ENCODE results near the gene PEAK3. TPM values are rescaled to one million over a fixed set of nuclear protein-coding genes. Genes with fewer than 3 reads are reported as not detected.

Gene PEAK3
- total RNA-seq, 2 experiments from 2014 or later: 0.54 TPM; not detected in 1

DNA sequence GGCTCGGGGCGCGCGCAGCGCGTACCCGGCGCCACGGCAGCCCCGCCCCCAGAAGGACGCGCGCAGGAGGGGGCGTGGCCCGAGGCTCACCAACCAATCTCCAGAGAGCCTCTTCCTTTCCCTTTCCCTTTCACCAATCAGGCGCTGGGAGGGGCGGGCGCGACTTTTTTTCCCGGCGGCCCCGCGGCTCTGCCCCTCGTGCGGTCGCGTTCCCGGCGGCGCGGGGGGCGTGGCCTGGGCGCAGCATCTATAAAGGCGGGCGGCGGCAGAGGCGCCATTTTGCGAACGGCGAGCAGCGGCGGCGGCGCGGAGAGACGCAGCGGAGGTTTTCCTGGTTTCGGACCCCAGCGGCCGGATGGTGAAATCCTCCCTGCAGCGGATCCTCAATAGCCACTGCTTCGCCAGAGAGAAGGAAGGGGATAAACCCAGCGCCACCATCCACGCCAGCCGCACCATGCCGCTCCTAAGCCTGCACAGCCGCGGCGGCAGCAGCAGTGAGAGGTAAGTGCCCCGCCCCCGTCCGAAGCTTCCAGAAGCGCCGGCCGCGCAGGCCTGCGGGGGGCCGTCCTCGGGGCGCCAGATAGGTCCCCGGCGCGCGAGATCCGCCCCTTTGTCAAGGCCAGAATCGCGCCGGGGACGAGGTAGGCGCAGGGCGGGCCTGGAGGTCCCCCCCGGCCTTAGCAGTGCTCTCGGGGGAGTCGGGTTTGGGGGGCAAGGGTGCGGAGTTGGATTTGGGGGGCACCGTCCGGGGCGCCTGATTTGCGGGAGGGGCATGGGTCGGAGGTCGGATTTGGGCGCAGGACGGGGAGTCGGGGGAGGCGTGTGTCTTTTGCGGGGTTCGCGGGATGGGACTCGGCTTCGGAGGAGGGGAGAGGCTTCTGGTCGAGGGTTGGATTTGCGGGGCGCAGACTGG, 12.5 kb downstream of the PEAK3 start:
- Mint-ChIP-seq H3K9me3 (ENCODE audit: low read depth) (no peaks in the 10 kb centered on the region), H3K4me3 (peak overlapping the region; percentile 90), H3K4me1 (peaks cover 39% of the 10 kb centered on the region), H3K36me3 (peaks cover 25% of the 10 kb centered on the region), H3K27ac (peak overlapping the region; percentile 94), H3K27me3 (no peaks in the 10 kb centered on the region)
- peak; percentile 77 for ATAC-seq
- DNase-seq: peak; percentile 99
- CTCF ChIA-PET: interaction anchor here (1.6 to 6.1 kb wide), 3 partner anchors 9 to 34 kb away, joined by 4 to 58 read pairs (median 30); partner anchors contain the start of gene SF3A2

DNA sequence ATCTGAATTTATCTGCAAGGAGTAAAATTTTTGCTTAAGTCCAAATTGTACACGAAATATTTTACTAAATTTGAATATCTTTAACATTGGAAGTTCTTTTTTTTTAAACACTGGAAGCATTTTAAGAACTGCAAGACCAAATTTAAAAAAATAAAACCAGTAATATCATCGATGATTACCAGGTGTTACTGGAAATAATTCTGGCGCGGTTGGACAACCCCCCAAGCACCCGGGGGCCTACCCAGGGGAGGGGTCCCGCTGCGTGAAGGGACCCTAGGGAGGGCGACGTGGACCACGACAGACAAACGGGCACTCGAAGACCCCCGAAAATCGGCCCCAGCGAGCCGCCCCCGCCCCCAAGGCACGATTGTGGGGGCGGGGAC, 13.1 kb downstream of the PEAK3 start:
- Mint-ChIP-seq H3K27ac (peak overlapping the region; percentile 94), H3K27me3 (no peaks in the 10 kb centered on the region), H3K36me3 (peaks cover 21% of the 10 kb centered on the region), H3K4me1 (peaks cover 33% of the 10 kb centered on the region), H3K9me3 (ENCODE audit: low read depth) (no peaks in the 10 kb centered on the region), H3K4me3 (peak overlapping the region; percentile 90)
- ATAC-seq: no peak
- CTCF ChIA-PET: interaction anchor here (1.3 to 2.4 kb wide), 2 partner anchors 9 to 11 kb away, joined by 3 to 9 read pairs; no protein-coding TSS in a partner anchor
- no peak for DNase-seq

DNA sequence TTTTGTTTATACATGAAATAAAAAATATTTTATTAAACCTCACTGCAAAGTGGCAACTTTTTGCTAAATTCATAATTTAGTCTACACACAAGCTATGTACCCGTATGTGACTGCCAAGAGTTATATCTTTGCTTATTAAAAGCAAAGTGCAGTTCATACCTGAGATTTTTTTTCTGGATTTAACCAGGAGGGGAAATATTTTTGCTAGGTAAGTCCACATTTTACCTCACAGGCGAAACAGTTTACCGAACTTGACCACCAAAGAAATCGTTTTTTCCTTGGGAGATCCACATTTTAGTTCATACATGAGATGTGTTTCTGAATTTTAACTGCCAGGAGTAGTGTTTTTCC, 13.5 kb downstream of the PEAK3 start:
- Mint-ChIP-seq H3K27ac (peak overlapping the region; percentile 94), H3K36me3 (peaks cover 19% of the 10 kb centered on the region), H3K27me3 (no peaks in the 10 kb centered on the region), H3K4me3 (peak overlapping the region; percentile 90), H3K9me3 (ENCODE audit: low read depth) (no peaks in the 10 kb centered on the region), H3K4me1 (peaks cover 29% of the 10 kb centered on the region)
- CTCF ChIA-PET: interaction anchor here (1.3 to 2.4 kb wide), 2 partner anchors 9 to 10 kb away, joined by 3 to 9 read pairs; no protein-coding TSS in a partner anchor
- no peak for DNase-seq
- ATAC-seq: no peak

DNA sequence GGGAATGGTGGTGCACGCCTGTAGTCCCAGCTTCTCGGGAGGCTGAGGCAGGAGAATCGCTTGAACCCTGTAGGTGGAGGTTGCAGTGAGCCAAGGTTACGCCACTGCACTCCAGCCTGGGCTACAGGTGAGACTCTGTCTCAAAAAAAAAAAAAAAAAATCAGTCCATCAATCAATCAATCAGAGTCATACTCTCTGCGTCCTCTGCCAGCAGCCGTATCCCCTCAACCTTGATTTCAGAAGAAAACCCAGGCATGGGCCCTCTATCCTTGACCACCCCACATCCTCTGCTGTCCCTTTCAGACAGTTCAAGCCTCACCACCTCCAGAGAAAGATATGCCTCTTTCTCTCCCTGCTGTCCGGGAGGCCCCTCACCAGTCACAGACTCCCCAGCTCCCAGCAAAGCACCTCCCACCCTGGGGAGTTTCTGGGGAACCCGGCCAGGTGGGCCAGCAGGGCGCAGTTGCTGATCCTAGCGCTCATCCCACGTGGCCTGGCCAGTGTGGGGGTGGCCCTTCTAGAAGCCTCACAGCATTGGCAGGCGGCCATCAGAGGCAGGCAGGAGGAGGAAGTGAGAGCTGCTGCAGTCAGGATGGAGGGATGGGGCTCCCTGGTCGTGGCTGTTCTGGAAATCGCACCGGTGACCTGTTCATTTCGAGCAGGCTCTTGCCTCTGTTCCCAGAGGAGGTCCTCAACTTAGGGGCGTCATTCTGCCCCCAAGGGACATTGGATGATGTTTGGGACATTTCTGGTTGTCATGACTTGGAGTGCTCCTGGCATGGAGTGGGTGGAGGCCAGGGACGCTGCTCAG, 15.6 kb downstream of the PEAK3 start:
- no peak overlapping the region for H3K27ac Mint-ChIP-seq
- peaks cover 17% of the 10 kb centered on the region for H3K4me1 Mint-ChIP-seq
- DNase-seq (no peak), ATAC-seq (no peak)
- no peaks in the 10 kb centered on the region for H3K9me3 Mint-ChIP-seq (ENCODE audit: low read depth)
- peaks cover 5% of the 10 kb centered on the region for H3K36me3 Mint-ChIP-seq
- no peak overlapping the region for H3K4me3 Mint-ChIP-seq
- CTCF ChIA-PET: interaction anchor here (1.0 to 2.4 kb wide), 2 partner anchors 8 to 50 kb away, joined by 3 to 9 read pairs; no protein-coding TSS in a partner anchor
- no peaks in the 10 kb centered on the region for H3K27me3 Mint-ChIP-seq

DNA sequence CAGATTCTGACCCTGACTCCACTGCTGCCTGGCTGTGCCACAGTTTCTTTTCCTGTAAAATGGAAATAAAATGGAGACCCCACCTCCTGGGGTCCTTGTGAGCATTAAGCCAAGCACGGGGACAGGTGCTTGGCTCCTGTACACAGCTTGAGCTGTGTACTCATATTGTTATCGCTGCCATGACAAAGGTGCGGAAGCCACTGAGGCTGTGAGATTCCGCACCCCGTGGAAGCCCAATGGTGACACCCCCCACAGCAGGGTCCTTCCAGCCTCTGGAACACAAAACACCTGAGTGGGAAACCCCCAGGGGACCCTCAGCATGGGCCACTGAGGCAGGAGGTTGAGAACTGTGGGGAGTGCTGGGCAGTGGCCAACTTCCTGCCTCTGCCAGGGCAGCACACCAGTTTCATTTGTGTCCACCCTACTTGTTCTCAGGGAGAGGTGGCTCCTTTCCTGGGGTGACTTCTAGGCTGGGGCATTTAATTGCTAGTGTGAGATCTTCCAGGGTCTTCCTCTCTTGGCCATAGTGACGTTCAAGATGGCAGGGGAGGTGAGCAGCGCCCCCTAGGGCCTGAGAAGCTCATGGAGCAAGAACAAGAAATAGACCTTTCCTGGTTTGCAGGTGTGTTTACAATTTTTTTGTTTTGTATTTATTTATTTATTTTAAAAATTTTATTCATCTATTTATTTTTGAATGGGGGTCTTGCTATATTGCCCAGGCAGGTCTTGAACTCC, 20.4 kb downstream of the PEAK3 start:
- Mint-ChIP-seq H3K27ac (no peak overlapping the region), H3K27me3 (no peaks in the 10 kb centered on the region), H3K4me1 (peaks cover 33% of the 10 kb centered on the region), H3K4me3 (no peak overlapping the region), H3K36me3 (no peaks in the 10 kb centered on the region), H3K9me3 (ENCODE audit: low read depth) (no peaks in the 10 kb centered on the region)
- CTCF ChIA-PET: interaction anchor here (0.8 to 4.3 kb wide), 17 partner anchors 8 to 364 kb away, joined by 3 to 68 read pairs (median 3); partner anchors contain the start of genes AMH, PLEKHJ1 and SF3A2
- peak; percentile 43 for ATAC-seq
- DNase-seq: peak; percentile 83

DNA sequence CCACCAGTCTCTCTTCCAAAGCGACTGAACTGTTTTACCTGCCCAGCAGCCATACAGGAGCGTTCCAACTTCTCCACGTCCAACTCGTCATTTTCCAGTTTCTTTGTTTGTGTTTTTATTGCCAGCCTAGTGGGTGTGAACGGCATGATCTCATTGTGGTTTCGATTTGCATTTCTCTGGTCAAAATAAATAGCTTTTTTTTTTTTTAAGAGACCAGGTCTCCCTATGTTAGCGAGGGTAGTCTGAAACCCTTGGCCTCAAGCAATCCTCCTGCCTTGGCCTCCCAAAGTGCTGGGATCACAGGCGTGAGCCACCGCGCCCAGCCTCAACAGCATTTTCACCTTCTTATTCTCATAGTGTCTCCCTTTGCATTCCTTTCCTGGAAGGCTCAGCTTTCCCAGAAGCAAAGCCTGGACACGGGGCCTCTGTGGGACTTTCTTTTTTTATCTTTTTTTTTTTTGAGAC, 21.6 kb downstream of the PEAK3 start:
- H3K4me1 Mint-ChIP-seq: peaks cover 28% of the 10 kb centered on the region
- CTCF ChIA-PET: interaction anchor here (0.8 to 4.3 kb wide), 11 partner anchors 8 to 67 kb away, joined by 3 to 68 read pairs (median 4); partner anchors contain the start of genes PLEKHJ1 and SF3A2
- H3K4me3 Mint-ChIP-seq: peak overlapping the region; percentile 5
- ATAC-seq: peak; percentile 43
- no peak for DNase-seq
- H3K9me3 Mint-ChIP-seq (ENCODE audit: low read depth): no peaks in the 10 kb centered on the region
- H3K36me3 Mint-ChIP-seq: no peaks in the 10 kb centered on the region
- peak overlapping the region; percentile 73 for H3K27ac Mint-ChIP-seq
- no peaks in the 10 kb centered on the region for H3K27me3 Mint-ChIP-seq

DNA sequence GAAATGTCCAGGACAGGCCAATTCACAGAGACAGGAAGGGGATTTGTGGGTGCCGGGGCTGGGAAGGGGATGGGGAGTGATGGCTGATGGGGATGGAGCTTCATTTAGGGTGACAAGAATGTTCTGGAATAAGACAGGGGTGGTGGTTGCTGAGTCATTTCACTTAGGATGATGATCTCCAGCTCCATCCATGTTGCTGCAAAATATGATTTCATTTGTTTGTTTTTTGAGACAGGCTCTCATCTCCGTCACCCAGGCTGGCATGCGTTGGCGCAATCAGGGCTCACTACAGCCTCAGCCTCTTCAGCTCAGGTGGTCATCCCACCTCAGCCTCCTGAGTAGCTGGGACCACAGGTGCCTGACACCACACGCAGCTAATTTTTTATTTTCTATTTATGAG, 22.6 kb downstream of the PEAK3 start:
- Mint-ChIP-seq H3K4me1 (peaks cover 28% of the 10 kb centered on the region), H3K36me3 (no peaks in the 10 kb centered on the region), H3K4me3 (no peak overlapping the region), H3K27ac (no peak overlapping the region), H3K9me3 (ENCODE audit: low read depth) (no peaks in the 10 kb centered on the region), H3K27me3 (peaks cover under 1% of the 10 kb centered on the region)
- ATAC-seq: no peak
- no peak for DNase-seq
- CTCF ChIA-PET: interaction anchor here (1.3 to 4.3 kb wide), 6 partner anchors 9 to 56 kb away, joined by 3 to 68 read pairs (median 10); partner anchors contain the start of genes PLEKHJ1 and SF3A2

DNA sequence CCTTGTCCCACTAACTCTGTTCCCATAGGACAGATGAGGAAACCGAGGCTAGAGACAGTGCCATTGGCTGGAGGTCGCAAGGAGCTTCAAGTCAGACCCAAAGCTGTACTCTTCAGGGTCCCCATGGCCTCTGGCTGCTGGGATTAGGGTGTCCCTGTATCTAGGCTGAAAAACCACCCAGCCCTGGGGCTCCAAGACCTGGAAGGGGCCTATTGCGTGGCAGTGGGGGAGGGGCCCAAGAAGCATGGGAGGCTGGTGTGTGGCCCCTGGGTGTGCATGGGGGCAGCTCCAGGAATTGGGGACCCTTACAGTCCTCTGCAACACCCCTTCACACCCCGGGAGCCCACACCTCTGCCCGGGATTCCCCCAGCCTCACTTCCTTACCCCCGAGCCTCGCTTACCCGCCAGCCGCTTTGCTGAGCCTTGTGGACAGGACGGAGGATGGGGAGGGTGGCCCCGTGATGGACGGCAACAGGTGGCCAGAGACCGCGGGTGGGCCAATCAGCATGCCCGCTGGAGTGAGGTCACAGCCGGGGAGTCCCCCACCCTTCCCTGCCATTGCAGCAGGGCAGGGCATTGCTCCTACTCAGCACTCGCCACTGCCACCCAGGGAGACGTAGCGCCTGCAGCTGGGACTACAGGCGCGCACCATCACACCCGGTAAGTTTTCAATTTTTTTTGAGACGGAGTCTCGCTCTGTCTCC, 25.8 kb downstream of the PEAK3 start, which contains the start of gene JSRP1:
JSRP1 (minus strand) TSS at position 436 of the 704 bp plus-strand sequence. CDS start 1,103 bp downstream, outside the sequence.
- Mint-ChIP-seq H3K4me3 (no peak within 1 kb of the TSS), H3K36me3 (no peaks in the 10 kb centered on the region), H3K27ac (no peak within 1 kb of the TSS), H3K4me1 (peaks cover 31% of the 10 kb centered on the region), H3K9me3 (ENCODE audit: low read depth) (no peaks in the 10 kb centered on the region), H3K27me3 (peaks cover 24% of the 10 kb centered on the region)
- no peak for ATAC-seq
- CTCF ChIA-PET: interaction anchor here (0.8 to 1.0 kb wide), 2 partner anchors 16 to 138 kb away, joined by 3 to 4 read pairs; no protein-coding TSS in a partner anchor
- DNase-seq: no peak

DNA sequence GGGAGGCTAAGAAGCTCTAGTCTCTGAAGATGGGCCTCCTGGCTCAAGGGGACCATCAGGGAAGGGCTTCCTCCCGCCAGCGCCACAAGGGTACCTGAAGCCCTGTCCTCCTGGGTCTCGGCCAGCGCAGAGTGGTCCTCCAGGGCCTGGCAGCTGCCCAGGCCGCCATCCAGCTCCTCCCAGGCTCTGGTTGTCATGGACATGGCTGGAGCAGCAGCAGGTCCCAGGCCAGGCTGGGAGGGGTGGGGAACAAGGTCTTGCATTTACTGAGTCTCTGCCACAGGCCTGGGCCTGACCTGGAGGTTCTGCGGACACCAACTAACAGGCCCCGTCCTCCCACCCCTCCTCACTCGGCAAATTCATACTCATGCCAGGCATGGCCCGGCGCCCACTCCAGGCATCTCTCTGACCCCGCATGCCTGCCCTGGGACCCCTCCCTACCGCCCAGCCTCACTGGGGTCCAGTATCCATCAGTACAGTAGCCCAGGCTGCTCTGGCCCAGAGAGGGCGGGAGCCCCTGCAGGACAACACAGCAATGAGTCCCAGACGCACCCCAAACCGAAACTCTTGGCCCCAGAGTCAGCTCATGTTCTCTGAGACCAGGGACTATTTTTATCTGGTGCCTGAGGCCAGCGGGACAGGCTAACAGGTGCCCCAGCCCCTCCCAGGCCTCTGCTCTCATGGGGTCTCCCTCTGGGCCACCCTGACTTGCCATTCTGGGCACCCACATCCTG, 26.7 kb downstream of the PEAK3 start:
- Mint-ChIP-seq H3K9me3 (ENCODE audit: low read depth) (no peaks in the 10 kb centered on the region), H3K4me3 (no peak overlapping the region), H3K4me1 (peaks cover 27% of the 10 kb centered on the region), H3K27me3 (peaks cover 24% of the 10 kb centered on the region), H3K36me3 (no peaks in the 10 kb centered on the region), H3K27ac (no peak overlapping the region)
- CTCF ChIA-PET: interaction anchor here (0.8 to 1.0 kb wide), 2 partner anchors 15 to 139 kb away, joined by 3 to 4 read pairs; no protein-coding TSS in a partner anchor
- DNase-seq (no peak), ATAC-seq (no peak)

DNA sequence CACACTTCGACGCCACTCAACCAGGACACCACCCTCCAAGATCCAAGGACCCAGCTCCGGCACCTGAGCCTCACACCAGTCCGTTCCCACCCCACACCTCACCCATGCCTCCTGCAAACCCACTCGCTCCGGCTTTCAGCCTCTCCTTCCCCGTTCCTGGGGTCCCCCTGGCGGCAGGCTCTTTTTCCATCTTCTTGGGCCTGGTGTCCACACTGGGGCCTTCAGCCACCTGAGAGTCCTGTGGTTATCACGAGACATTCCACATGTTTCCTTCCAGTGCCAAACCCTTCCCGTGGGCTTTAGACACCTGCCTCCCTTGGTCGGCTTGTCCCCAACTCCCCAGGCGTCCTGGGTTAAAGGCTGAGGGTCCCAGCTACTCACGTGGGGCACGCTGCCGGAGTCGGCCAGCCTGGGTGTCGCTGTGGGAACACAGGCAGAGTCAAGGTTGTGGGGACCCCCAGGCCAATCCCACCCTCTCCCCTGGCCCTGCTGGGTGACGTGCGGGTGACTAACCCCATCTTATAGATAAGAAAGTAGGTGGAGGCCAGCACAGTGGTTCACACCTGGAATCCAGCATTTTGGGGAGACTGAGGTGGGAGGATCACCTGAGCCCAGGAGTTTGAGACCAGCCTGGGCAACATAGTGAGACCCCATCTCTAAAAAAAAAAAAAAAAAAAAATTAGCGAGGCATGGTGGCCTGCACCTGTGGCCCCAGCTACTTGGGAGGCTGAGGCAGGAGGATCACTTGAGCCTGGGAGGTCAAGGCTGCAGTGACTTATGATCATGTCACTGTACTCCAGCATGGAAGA, 27.7 kb downstream of the PEAK3 start:
- Mint-ChIP-seq H3K27me3 (peaks cover 24% of the 10 kb centered on the region), H3K27ac (no peak overlapping the region), H3K36me3 (no peaks in the 10 kb centered on the region), H3K9me3 (ENCODE audit: low read depth) (no peaks in the 10 kb centered on the region), H3K4me1 (peaks cover 22% of the 10 kb centered on the region), H3K4me3 (no peak overlapping the region)
- ATAC-seq (no peak), DNase-seq (no peak)
- CTCF ChIA-PET: interaction anchor here (1.2 to 5.5 kb wide), 5 partner anchors 8 to 19 kb away, joined by 4 to 39 read pairs (median 7); partner anchors contain the start of genes PLEKHJ1 and SF3A2

Measured in activated CD8-positive, alpha-beta memory T cell treated with anti-CD3 and anti-CD28 coated beads, Interleukin-2, amount 10 ng/mL, durations not matched to agents 7 days and 5 days (primary cell).